K562 (cell line): ENCODE results near the gene MBOAT2. TPM values are rescaled to one million over a fixed set of nuclear protein-coding genes. Genes with fewer than 3 reads are reported as not detected.

ENCODE experiments used
- ATAC-seq: fragments of 200-7000 bp; cut with Tn5 transposase; 3 replicates; pipeline ENCODE4 v1.9.1; 2020; ENCODE audit warnings: moderate library complexity
- BruUV-seq: library from RNA; stranded (reverse); fragments of 400-500 nt; replicated peaks from 2 replicates; lab custom pipeline; 2021; lab: Mats Ljungman, UMichigan
- CTCF ChIA-PET: fragments of 300-600 bp; formaldehyde crosslinking; extraction: SDS; loops from one replicate; lab custom pipeline; 2021; ENCODE audit warnings: low intra/inter-chr PET ratio; lab: Yijun Ruan, JAX
- POLR2A ChIA-PET: fragments of 300-600, 350-650 bp; sonication (Branson Sonifier 250); formaldehyde crosslinking; extraction: SDS; loops from one replicate; lab custom pipeline; 2021; ENCODE audit warnings: antibody characterized with exemption, inconsistent platforms; lab: Yijun Ruan, JAX
- DNase-seq, 4 experiments: peaks; one replicate each; pipeline versions ENCODE4 v3.0.0 to v3.0.0-alpha.2; 2011 to 2018; ENCODE audit warnings: low spot score in 3 of 4, mixed read lengths in 3 of 4; ENCODE audit errors: extremely low read depth in 1 of 4
- FAIRE-seq: peaks from 2 replicates; lab custom pipeline; 2011; peaks lifted over from hg19 to GRCh38; lab: Jason Lieb, UNC
- H2AFZ ChIP-seq: 2 replicates; pipeline ENCODE4 v1.6.0; 2011; ENCODE audit warnings: low read depth, low read length, control low read depth, inconsistent platforms
- H3K27ac ChIP-seq: fragments of 200-600 bp; 3 replicates; pipeline ENCODE4 v1.8.0; 2011; ENCODE audit warnings: low read depth, mild to moderate bottlenecking, control low read depth, inconsistent platforms, low read length, moderate library complexity, mixed read lengths; ENCODE audit errors: extremely low read depth
- H3K27me3 ChIP-seq, 2 experiments: fragments of 300-600 bp in 1 of 2; 2 replicates in 1 of 2; 3 replicates in 1 of 2; pipeline versions ENCODE4 v1.6.0 to v1.8.0; 2011; ENCODE audit warnings: inconsistent platforms in 2 of 2, low read length in 2 of 2, mild to moderate bottlenecking in 1 of 2, mixed read lengths in 1 of 2, moderate library complexity in 1 of 2; ENCODE audit not compliant: control insufficient read depth in 2 of 2, insufficient read depth in 2 of 2
- H3K36me3 ChIP-seq: fragments of 300-600 bp; 3 replicates; pipeline ENCODE4 v1.8.0; 2011; ENCODE audit warnings: mild to moderate bottlenecking, low read length, inconsistent platforms; ENCODE audit not compliant: control insufficient read depth, insufficient read depth
- H3K4me1 ChIP-seq, 2 experiments: fragments of 200-600 bp in 1 of 2; replicated peaks in 1 of 2; 2 replicates in 1 of 2; 3 replicates in 1 of 2; pipeline versions ENCODE4 v1.5.1 to v1.8.0; 2011; ENCODE audit warnings: inconsistent platforms in 2 of 2, low read length in 2 of 2, mild to moderate bottlenecking in 1 of 2, mixed read lengths in 1 of 2, moderate library complexity in 1 of 2; ENCODE audit not compliant: control insufficient read depth in 2 of 2, insufficient read depth in 2 of 2
- H3K4me2 ChIP-seq: 2 replicates; pipeline ENCODE4 v1.6.1; 2011; ENCODE audit warnings: low read length, control low read depth, inconsistent platforms, mixed read lengths; ENCODE audit not compliant: insufficient read depth
- H3K4me3 ChIP-seq: fragments of 200-600 bp; sonication (generic), shearing (Covaris generic); 2 replicates; pipeline ENCODE4 v1.5.1; 2016; ENCODE audit warnings: control low read depth, inconsistent platforms
- H3K79me2 ChIP-seq: fragments of 200-600 bp; 3 replicates; pipeline ENCODE4 v1.8.0; 2011; ENCODE audit warnings: low read length, inconsistent platforms; ENCODE audit not compliant: control insufficient read depth, insufficient read depth
- H3K9ac ChIP-seq, 2 experiments: 2 replicates each; pipeline versions ENCODE4 v1.6.0 to v1.6.1; 2011; ENCODE audit warnings: low read depth in 2 of 2, low read length in 2 of 2, control low read depth in 1 of 2, inconsistent platforms in 1 of 2, mild to moderate bottlenecking in 1 of 2, mixed read lengths in 1 of 2; ENCODE audit not compliant: insufficient read depth in 1 of 2
- H3K9me1 ChIP-seq: one replicate; pipeline ENCODE4 v1.6.0; 2011; ENCODE audit warnings: inconsistent platforms, mild to moderate bottlenecking, low read length, moderate library complexity; ENCODE audit not compliant: control insufficient read depth, insufficient read depth
- H3K9me3 ChIP-seq: replicated peaks from 2 replicates; pipeline ENCODE4 v1.5.1; 2011; ENCODE audit warnings: low read depth, low read length, inconsistent platforms; ENCODE audit not compliant: control insufficient read depth, insufficient read depth
- H4K20me1 ChIP-seq: replicated peaks from 2 replicates; pipeline ENCODE4 v1.6.1; 2011; ENCODE audit warnings: low read length, inconsistent platforms, mixed read lengths; ENCODE audit not compliant: control insufficient read depth, insufficient read depth
- CTBP1 ChIP-seq: fragments of 450-650 bp; IDR thresholded peaks from 2 replicates; pipeline ENCODE4 v1.6.1; 2016; ENCODE audit warnings: borderline replicate concordance
- GABPB1 ChIP-seq: sonication (generic); formaldehyde crosslinking; IDR thresholded peaks from 2 replicates; pipeline ENCODE4 v1.8.0; 2022; ENCODE audit warnings: mild to moderate bottlenecking, missing genetic modification reagents
- HOXB6 ChIP-seq: fragments of 250-450 bp; sonication (Bioruptor Pico); IDR thresholded peaks from 2 replicates; pipeline ENCODE4 v1.5.1; 2022; ENCODE audit warnings: mild to moderate bottlenecking, borderline replicate concordance
- MAX ChIP-seq: sonication (generic); formaldehyde crosslinking; IDR thresholded peaks from 2 replicates; pipeline ENCODE4 v1.9.0; 2022; ENCODE audit warnings: mild to moderate bottlenecking, missing genetic modification reagents
- RCOR1 ChIP-seq, 2 experiments: IDR thresholded peaks; 2 replicates each; pipeline ENCODE4 v1.6.1; 2012; ENCODE audit warnings: low read depth in 2 of 2, low read length in 2 of 2, borderline replicate concordance in 1 of 2, improper control_type of control experiment in 1 of 2
- SREBF2 ChIP-seq: sonication (generic); formaldehyde crosslinking; IDR thresholded peaks from 2 replicates; pipeline ENCODE4 v1.4.0; 2020; ENCODE audit warnings: mild to moderate bottlenecking, missing genetic modification reagents
- U2AF1 ChIP-seq: fragments of 200-400 bp; formaldehyde crosslinking; optimal IDR thresholded peaks from 2 replicates; pipeline ENCODE3; 2017; ENCODE audit warnings: mild to moderate bottlenecking, low read depth, low read length, moderate library complexity
- ZC3H4 ChIP-seq: sonication (generic); formaldehyde crosslinking; IDR thresholded peaks from 2 replicates; pipeline ENCODE4 v1.9.0; 2021; ENCODE audit warnings: missing genetic modification reagents, borderline replicate concordance
- ZNF592 ChIP-seq: fragments of 450-650 bp; IDR thresholded peaks from 2 replicates; pipeline ENCODE4 v1.6.1; 2017; ENCODE audit warnings: antibody characterized with exemption, mild to moderate bottlenecking
- WGBS: fragments of 100-300 bp; shearing (Covaris generic); methylation state at CpG from one replicate; pipeline ENCODE4 v1.1.6; 2016; ENCODE audit warnings: low coverage, mixed read lengths; ENCODE audit not compliant: insufficient coverage; ENCODE audit errors: missing lambda C conversion rate; 5-methylcytosine and 5-hydroxymethylcytosine counted together
- in situ Hi-C: fragments of 300-500 bp; cut with MboI; formaldehyde crosslinking; loops from 4 replicates; pipeline ENCODE4 v1.15.0; 2018; ENCODE audit warnings: inconsistent platforms, mixed read lengths
- intact Hi-C: fragments of 100-400 bp; cut with micrococcal nuclease; formaldehyde crosslinking; loops from 2 replicates; pipeline ENCODE4 v1.14.2; 2022
- polyA plus RNA-seq, 8 experiments: library from polyadenylated mRNA; depleted of rRNA in 4 of 8; stranded (reverse) in 5 of 8; unstranded in 3 of 8; fragments of >200 nt; fragmentation: Nextera tagmentation in 2 of 8; fragmentation: Illumina TruSeq in 1 of 8; extraction: Ambion mirVana in 2 of 8; extraction: Trizol in 1 of 8; gene quantifications; 2 replicates each; pipeline versions ENCODE4 v1.2.1 to v1.2.3, GENCODE V29; 2011 to 2014; ENCODE audit warnings: inconsistent platforms in 1 of 8, missing spikeins in 1 of 8
- total RNA-seq, 7 experiments: library from RNA; depleted of rRNA in 6 of 7; stranded (reverse); fragments of >200 nt in 6 of 7; fragmentation: Illumina TruSeq in 2 of 7; extraction: Trizol in 2 of 7; gene quantifications; 2 replicates each; pipeline versions ENCODE4 v1.2.1 to v1.2.3, GENCODE V29; 2011 to 2021; ENCODE audit warnings: low replicate concordance in 1 of 7

The MBOAT2 gene
- total and polyA plus RNA-seq, 9 of the 15 experiments (the other 6 are each of a cell fraction or from before 2014, with no cell fraction given) = 8.4 to 122 (median 27.6) TPM

DNA sequence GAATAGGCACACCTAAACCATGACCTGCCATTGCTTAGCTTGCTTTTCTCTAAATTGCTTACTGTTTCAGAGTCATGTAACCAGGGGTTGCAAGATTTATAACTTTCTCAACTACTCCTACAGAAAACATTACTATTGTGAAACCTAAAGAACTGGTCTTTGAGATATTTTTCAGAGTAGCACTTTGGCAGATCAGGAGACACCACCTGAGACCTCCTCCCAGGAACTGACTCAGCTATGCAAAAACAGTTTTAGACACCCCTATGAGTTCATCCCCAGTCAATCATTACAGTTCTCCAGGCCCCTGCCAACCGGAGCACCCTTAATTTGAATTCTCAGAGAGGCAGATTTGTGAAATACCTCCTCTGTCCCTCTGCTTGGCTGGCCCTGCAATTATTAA lies 80.3 kb downstream of the MBOAT2 start (continued):
- TF ChIP-seq MAX (CRISPR knock-in tag) = no peak
- TF ChIP-seq, all 486 proteins: peak for 23

DNA sequence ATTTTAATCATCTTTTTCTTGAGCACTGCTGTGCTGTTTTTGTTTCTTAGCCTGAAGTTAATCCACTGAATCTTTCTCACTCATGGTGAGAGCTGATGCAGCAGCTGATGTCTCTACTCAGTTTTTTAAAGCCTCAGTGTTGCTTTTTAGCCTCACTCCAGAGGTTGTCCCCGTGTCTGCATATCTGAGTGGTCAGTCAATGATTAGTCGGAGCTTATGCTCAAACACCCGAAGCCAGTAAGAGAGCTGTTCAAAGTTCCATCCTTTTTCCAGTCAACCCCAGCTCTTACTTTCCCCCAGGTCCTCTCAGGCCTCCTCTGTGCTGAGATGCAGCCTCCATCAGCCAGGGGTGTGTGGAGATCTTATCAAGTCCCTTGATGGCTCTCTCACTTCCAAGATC lies 81.1 kb downstream of the MBOAT2 start:
- POLR2A ChIA-PET = interaction anchor here (0.7 to 1.5 kb wide), 3 partner anchors 9 to 186 kb away, joined by 3 to 9 read pairs (median 7); no protein-coding TSS in a partner anchor
- intact Hi-C loops = loop anchor here (2.0 kb wide), 1 partner anchor 28 kb away; no protein-coding TSS in a partner anchor
- Histone ChIP-seq H3K4me1 (peaks cover 10 to 52% of the 10 kb centered on the region in 2 experiments), H2AFZ (no peak overlapping the region), H3K9me3 (0 out of 2 replicates have a peak, but pooled peaks cover 4% of the 10 kb centered on the region), H3K36me3 (peaks cover 27% of the 10 kb centered on the region), H3K79me2 (peaks cover 48% of the 10 kb centered on the region), H3K4me2 (no peak overlapping the region), H3K9ac (no peak overlapping the region), H3K27ac (no peak overlapping the region; the same call in 2 of the 3 replicates), H3K27me3 (no peaks in the 10 kb centered on the region), H3K9me1 (no peaks in the 10 kb centered on the region), H4K20me1 (no peaks in the 10 kb centered on the region), H3K4me3 (no peak overlapping the region)
- BruUV-seq = no TSS peak
- ATAC-seq = peak; percentile 14; the same call in 2 of the 3 replicates
- in situ Hi-C loops = no loop called here
- CTCF ChIA-PET = no interaction called here
- 33% methylated on average over 3 of the region's 3 CpGs for WGBS
- DNase-seq = peak in 2 of 4 experiments; percentile 18 to 20
- FAIRE-seq = no peak
- no peak for TF ChIP-seq ZC3H4
- no peak for TF ChIP-seq GABPB1 (CRISPR knock-in tag)
- peak; percentile 33; the same call in 1 of the 2 replicates for TF ChIP-seq CTBP1
- TF ChIP-seq ZNF592 = 0 out of 2 replicates have a peak, but pooled peaks have one; percentile 6
- TF ChIP-seq RCOR1 (IDR thresholded peaks at IDR 0.05; ENCODE audit: borderline replicate concordance in 1 of 2, low read depth in 2 of 2, low read length in 2 of 2) = 0 out of 4 replicates have a peak, but pooled peaks of 1 of the 2 experiments have one; percentile 4
- TF ChIP-seq U2AF1 = no peak
- no peak for TF ChIP-seq SREBF2 (CRISPR knock-in tag)
- TF ChIP-seq HOXB6 (CRISPR knock-in tag) = no peak
